Measurements from ENCODE around the gene ADCY1.

Gene ADCY1

DNA sequence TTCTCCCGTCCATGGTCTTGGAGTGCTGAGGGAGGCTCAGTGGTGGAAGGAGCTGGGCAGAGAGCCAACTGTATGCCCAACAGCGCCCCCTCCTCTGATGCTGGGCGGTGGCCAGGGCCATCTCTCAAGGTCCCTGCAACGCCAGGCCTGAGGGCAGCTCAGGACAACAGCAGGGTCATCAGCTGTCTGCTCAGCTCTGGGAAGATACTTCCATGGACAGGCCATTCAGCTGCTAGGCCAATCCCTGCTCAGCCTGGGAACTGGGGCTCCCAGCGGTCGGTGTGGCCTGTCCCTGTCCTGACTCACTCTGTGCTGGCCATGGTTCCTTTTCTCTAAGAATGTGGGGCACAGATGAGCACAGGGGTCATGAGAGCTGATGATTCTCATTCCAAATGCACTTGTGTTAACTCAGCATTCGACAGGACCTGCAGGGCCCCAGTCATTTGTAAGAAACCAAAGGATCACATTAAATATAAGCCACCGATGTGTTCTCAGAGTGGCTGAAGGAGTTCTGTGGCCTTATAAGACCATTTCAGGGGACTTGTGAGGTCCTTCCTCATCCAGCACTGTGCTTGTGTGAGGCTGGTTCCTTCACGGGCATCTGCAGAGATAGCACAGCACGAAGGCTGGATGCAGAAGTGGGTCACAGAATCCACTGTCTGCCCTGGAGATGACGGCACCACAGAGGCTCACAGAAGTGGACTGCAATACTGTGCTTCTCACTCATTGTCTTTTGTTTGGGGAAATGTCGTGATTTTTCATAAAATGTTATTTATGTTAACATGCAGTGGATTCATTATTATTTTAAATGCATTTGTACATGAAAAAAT, 73.0 kb downstream of the ADCY1 start:
- Histone ChIP-seq H3K27ac (no peak overlapping the region), H3K4me3 (no peak overlapping the region), H3K9ac (ENCODE audit: insufficient read length) (no peak overlapping the region), H3K9me3 (ENCODE audit: low read depth, low read length) (no peaks in the 10 kb centered on the region), H3K36me3 (ENCODE audit: insufficient read depth, low read length) (no peaks in the 10 kb centered on the region)
- no peak for TF ChIP-seq POLR2AphosphoS5 (IDR thresholded peaks at IDR 0.05; ENCODE audit: borderline replicate concordance, low read depth, low read length)
- no peak for TF ChIP-seq EZH2 (IDR thresholded peaks at IDR 0.05)
- TF ChIP-seq FOXP2 (optimal IDR thresholded peaks at IDR 0.05; ENCODE audit: control extremely low read depth, extremely low read length, insufficient read depth), result no peak
- DNase-seq (ENCODE audit: low read depth, low spot score), result no peak

DNA sequence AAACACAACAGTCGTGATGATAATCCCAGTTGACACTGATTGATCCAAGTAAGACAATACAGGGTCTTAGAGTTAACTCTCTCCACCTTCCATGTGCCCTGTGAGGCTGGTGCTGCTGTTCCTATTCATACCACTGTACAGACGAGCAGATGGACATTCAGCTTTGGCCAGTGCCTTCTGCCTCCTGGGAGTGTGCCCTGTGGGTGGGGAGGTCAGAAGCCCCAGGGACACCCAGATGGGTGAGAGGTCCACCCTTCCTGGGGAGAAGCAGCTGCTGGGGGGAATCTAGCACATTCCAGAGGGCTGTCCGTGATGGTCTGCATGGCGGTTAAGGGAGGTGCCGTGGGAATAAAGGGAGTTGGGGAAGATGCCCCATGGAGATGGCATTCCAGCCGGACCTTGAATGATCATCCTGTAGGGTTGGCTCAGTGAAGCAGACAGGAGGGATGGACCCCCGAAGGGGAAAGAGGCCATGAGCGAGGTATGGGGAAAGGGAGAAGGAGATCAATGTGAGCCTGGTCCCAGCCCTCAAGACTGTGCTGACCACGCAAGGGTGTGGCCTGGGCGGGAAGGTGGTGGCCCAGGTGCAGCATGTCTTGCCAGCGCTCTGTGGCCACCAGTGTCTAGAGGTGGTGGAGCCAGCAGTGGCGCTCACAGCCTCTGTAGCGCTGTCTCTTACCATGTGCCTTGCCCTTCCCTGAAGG, 74.0 kb downstream of the ADCY1 start:
- Histone ChIP-seq H3K27ac (no peak overlapping the region), H3K9me3 (ENCODE audit: low read depth, low read length) (no peaks in the 10 kb centered on the region), H3K9ac (ENCODE audit: insufficient read length) (no peak overlapping the region), H3K4me3 (no peak overlapping the region), H3K36me3 (ENCODE audit: insufficient read depth, low read length) (no peaks in the 10 kb centered on the region)
- no peak for TF ChIP-seq EZH2 (IDR thresholded peaks at IDR 0.05)
- TF ChIP-seq POLR2AphosphoS5 (IDR thresholded peaks at IDR 0.05; ENCODE audit: borderline replicate concordance, low read depth, low read length), result no peak
- TF ChIP-seq FOXP2 (optimal IDR thresholded peaks at IDR 0.05; ENCODE audit: control extremely low read depth, extremely low read length, insufficient read depth), result no peak
- DNase-seq (ENCODE audit: low read depth, low spot score), result no peak

DNA sequence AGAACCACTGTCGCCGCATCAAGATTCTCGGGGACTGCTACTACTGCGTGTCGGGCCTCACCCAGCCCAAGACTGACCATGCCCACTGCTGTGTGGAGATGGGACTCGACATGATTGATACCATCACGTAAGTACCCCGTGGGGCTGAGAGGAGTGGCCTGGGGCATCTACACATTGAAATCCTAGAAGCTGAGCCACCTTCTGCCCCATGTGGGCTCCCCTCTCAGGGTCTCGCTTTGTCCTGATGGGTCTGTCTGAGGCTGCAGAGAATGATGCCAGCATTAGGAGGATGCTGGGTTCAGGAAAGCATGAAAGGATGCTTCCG, 74.5 kb downstream of the ADCY1 start:
- Histone ChIP-seq H3K27ac (no peak overlapping the region), H3K4me3 (no peak overlapping the region), H3K9ac (ENCODE audit: insufficient read length) (no peak overlapping the region), H3K36me3 (ENCODE audit: insufficient read depth, low read length) (no peaks in the 10 kb centered on the region), H3K9me3 (ENCODE audit: low read depth, low read length) (no peaks in the 10 kb centered on the region)
- DNase-seq (ENCODE audit: low read depth, low spot score), result no peak
- TF ChIP-seq EZH2 (IDR thresholded peaks at IDR 0.05), result no peak
- TF ChIP-seq POLR2AphosphoS5 (IDR thresholded peaks at IDR 0.05; ENCODE audit: borderline replicate concordance, low read depth, low read length), result no peak
- no peak for TF ChIP-seq FOXP2 (optimal IDR thresholded peaks at IDR 0.05; ENCODE audit: control extremely low read depth, extremely low read length, insufficient read depth)

DNA sequence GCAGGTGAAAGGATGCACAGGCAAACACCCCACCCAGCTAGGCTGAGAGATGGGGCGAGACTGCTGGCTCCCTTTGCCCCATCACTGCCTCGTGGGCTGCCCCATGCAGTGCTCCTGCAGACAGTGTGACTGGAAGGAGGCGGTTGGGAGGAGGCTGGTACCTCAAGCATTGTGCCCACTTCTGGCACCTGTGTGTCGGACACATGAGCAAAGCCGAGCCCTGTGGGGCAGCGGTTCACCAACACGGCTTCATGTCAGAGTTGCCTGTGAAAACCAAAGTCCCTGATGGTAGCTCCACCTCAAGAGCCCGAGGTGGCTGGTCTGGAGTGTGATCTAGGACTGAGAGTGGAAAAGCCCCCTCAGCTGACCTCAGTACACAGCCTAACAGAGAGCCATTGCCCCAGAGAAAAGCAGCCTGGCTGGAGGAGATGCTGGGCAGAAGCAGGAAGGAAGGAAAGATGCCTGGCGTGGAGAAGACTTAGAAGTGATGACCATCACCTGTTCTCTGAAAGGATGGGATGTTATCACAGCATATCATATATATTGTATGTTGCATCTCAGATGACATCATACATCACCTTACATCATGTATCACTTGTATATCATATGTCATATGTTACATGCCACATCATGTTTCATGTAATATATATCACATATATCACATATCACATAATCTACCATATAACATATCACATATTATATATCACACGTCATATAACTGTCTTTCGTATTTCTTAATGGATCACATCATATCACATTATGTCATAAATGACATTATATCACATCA, 75.6 kb downstream of the ADCY1 start:
- H3K36me3 ChIP-seq (ENCODE audit: insufficient read depth, low read length), result no peaks in the 10 kb centered on the region
- H3K9ac ChIP-seq (ENCODE audit: insufficient read length), result no peak overlapping the region
- no peak for DNase-seq (ENCODE audit: low read depth, low spot score)
- no peak overlapping the region for H3K27ac ChIP-seq
- no peaks in the 10 kb centered on the region for H3K9me3 ChIP-seq (ENCODE audit: low read depth, low read length)
- TF ChIP-seq FOXP2 (optimal IDR thresholded peaks at IDR 0.05; ENCODE audit: control extremely low read depth, extremely low read length, insufficient read depth), result no peak
- TF ChIP-seq EZH2 (IDR thresholded peaks at IDR 0.05), result no peak
- no peak for TF ChIP-seq POLR2AphosphoS5 (IDR thresholded peaks at IDR 0.05; ENCODE audit: borderline replicate concordance, low read depth, low read length)
- no peak overlapping the region for H3K4me3 ChIP-seq

DNA sequence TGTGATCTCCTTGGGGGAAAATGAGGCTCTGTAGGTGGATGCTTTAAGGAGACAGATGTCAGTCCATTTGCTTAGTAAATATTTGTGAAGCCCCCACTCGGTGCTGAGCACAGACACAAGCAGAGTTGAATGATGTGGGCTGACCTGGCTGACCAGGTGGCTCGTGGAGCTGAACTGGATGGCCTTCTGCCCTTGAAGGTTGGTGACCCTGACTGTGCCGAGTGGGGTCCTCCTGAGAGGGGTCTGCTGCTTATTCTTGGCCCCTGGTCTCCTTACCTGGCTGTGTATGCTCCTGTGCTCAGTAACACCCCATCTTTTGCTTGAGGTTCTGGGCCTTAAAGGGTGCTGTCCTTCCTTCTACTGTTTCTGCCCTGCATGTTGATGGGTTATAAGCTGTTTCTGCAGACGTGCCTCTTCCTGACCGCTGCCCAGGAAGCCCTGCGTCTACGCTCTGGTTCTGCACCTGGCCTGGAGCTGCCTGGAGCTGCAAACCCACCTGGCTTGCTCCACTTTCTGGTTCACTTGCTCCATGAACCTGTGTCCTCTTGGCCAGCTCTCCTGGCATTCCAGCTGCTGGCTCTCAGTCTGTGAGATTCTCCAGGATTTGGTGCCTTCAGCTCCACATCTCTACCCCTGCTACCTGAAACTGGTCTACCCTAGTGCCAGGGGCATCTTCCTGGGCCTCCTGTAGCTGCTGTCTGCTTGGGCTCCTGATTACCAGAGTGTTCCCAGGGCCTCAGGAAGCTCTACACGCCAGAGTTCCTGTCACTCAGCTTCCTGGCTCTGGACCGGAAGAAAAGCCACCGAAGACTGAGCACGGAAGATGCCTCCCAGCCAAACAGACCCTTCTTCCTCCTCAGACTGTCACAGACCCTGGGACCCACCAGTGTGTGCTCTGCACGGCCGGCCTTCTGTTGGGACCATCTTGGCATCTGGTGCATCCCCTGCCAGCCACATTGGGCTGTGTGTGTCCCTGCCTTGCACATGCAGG, 76.5 kb downstream of the ADCY1 start:
- Histone ChIP-seq H3K9me3 (ENCODE audit: low read depth, low read length) (no peaks in the 10 kb centered on the region), H3K27ac (no peak overlapping the region), H3K4me3 (no peak overlapping the region), H3K9ac (ENCODE audit: insufficient read length) (no peak overlapping the region), H3K36me3 (ENCODE audit: insufficient read depth, low read length) (no peaks in the 10 kb centered on the region)
- TF ChIP-seq POLR2AphosphoS5 (IDR thresholded peaks at IDR 0.05; ENCODE audit: borderline replicate concordance, low read depth, low read length) (no peak), EZH2 (IDR thresholded peaks at IDR 0.05) (no peak), FOXP2 (optimal IDR thresholded peaks at IDR 0.05; ENCODE audit: control extremely low read depth, extremely low read length, insufficient read depth) (no peak)
- DNase-seq (ENCODE audit: low read depth, low spot score), result no peak

DNA sequence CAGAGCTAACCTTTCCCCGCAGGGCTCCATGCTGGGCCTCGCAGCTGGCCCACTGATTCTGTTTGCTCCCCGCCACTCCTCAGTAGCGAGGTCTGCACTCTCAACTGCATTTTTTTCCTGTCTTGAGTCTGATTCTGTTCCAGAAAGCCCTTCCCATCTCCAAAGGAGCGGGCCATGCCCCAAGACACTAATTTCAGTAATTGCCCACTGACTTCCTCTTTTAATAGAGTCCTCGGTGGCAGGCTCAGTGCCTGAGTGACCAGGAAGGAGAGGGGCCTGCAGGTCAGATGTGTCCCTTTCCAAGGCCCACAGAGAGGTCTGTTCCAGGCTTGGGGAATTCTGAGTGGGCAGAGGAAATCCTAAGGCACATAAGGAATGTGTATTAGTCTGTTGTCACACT, 77.4 kb downstream of the ADCY1 start:
- H3K27ac ChIP-seq, result no peak overlapping the region
- TF ChIP-seq POLR2AphosphoS5 (IDR thresholded peaks at IDR 0.05; ENCODE audit: borderline replicate concordance, low read depth, low read length), result no peak
- TF ChIP-seq FOXP2 (optimal IDR thresholded peaks at IDR 0.05; ENCODE audit: control extremely low read depth, extremely low read length, insufficient read depth), result no peak
- TF ChIP-seq EZH2 (IDR thresholded peaks at IDR 0.05), result no peak

DNA sequence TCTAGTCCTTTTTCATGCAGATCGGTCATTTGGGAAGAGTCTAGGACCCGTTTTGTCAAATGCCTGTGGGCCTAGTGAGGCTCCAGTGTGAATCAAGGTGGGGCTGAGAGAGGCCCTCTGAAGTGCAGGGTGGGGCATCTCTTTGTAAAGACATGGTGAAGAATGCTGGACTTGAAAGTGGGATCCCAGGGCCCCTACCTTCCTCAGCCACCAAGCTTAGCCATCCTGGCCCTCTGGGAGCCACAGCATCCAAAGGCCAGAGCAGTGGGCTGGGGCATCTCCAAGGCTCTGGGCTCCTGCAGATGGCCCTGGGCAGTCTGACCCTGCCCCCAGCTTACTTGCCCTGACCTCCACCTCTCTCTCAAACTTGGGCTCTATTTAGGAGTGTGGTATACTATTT, 78.5 kb downstream of the ADCY1 start:
- H3K27ac ChIP-seq, result no peak overlapping the region
- H3K36me3 ChIP-seq (ENCODE audit: insufficient read depth, low read length), result no peaks in the 10 kb centered on the region
- no peaks in the 10 kb centered on the region for H3K9me3 ChIP-seq (ENCODE audit: low read depth, low read length)
- DNase-seq (ENCODE audit: low read depth, low spot score), result no peak
- TF ChIP-seq POLR2AphosphoS5 (IDR thresholded peaks at IDR 0.05; ENCODE audit: borderline replicate concordance, low read depth, low read length) (no peak), EZH2 (IDR thresholded peaks at IDR 0.05) (no peak), FOXP2 (optimal IDR thresholded peaks at IDR 0.05; ENCODE audit: control extremely low read depth, extremely low read length, insufficient read depth) (no peak)
- no peak overlapping the region for H3K4me3 ChIP-seq
- no peak overlapping the region for H3K9ac ChIP-seq (ENCODE audit: insufficient read length)

More for the DNA sequence above, 77.4 kb downstream of the ADCY1 start:
- Histone ChIP-seq H3K36me3 (ENCODE audit: insufficient read depth, low read length) (no peaks in the 10 kb centered on the region), H3K9me3 (ENCODE audit: low read depth, low read length) (no peaks in the 10 kb centered on the region), H3K4me3 (no peak overlapping the region), H3K9ac (ENCODE audit: insufficient read length) (no peak overlapping the region)
- DNase-seq (ENCODE audit: low read depth, low spot score), result no peak
